Hepatocyte (in vitro differentiated cells): ENCODE data around the gene TEX19.
"Not testable (repeated sequence)": the region's sequence is repeated elsewhere in the genome, so short reads cannot be mapped to it uniquely, and the experiment has no call there.

Experiments
- EZH2 ChIP-seq: fragments of 200-600 bp; sonication (generic); IDR thresholded peaks from 2 replicates; pipeline ENCODE4 v1.6.1; 2016; ENCODE audit warnings: antibody characterized with exemption, mild to moderate bottlenecking, borderline replicate concordance
- EZH2phosphoT487 ChIP-seq: fragments of 200-600 bp; sonication (generic); IDR thresholded peaks from one replicate; pipeline ENCODE4 v1.6.1; 2018; ENCODE audit warnings: antibody characterized with exemption, mild to moderate bottlenecking, low read depth, moderate library complexity; ENCODE audit not compliant: unreplicated experiment, severe bottlenecking
- TF ChIP-seq, protein P1 (sequence below): fragments of 200-600 bp; sonication (generic); IDR thresholded peaks from 2 replicates; pipeline ENCODE4 v1.5.1; 2016; ENCODE audit warnings: antibody characterized with exemption, mild to moderate bottlenecking; ENCODE audit not compliant: poor library complexity

DNA sequence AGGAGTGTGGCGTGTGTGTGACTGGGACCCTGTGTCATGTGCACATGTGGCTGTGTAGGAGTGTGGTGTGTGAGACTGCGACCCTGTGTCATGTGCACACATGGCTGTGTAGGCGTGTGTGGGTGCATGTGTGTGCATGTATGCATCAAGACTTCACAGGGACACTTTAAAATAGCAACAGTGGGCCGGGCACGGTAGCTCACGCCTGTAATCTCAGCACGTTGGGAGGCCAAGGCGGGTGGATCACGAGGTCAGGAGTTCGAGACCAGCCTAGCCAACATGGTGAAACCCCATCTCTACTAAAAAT is 22.6 kb downstream of the TEX19 start:
- TF ChIP-seq, protein P1, sequence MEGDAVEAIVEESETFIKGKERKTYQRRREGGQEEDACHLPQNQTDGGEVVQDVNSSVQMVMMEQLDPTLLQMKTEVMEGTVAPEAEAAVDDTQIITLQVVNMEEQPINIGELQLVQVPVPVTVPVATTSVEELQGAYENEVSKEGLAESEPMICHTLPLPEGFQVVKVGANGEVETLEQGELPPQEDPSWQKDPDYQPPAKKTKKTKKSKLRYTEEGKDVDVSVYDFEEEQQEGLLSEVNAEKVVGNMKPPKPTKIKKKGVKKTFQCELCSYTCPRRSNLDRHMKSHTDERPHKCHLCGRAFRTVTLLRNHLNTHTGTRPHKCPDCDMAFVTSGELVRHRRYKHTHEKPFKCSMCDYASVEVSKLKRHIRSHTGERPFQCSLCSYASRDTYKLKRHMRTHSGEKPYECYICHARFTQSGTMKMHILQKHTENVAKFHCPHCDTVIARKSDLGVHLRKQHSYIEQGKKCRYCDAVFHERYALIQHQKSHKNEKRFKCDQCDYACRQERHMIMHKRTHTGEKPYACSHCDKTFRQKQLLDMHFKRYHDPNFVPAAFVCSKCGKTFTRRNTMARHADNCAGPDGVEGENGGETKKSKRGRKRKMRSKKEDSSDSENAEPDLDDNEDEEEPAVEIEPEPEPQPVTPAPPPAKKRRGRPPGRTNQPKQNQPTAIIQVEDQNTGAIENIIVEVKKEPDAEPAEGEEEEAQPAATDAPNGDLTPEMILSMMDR: not testable (repeated sequence)
- not testable (repeated sequence) for TF ChIP-seq EZH2phosphoT487, EZH2
